CD4-positive, alpha-beta memory T cell (primary cell): ENCODE data around the gene CTSD. TPM values are rescaled to one million over a fixed set of nuclear protein-coding genes. Genes with fewer than 3 reads are reported as not detected.
A peak's percentile ranks its signal among the peaks of the same experiment; 100 is the strongest.

ENCODE experiments used
- CTCF ChIA-PET: fragments of 350-600 bp; sonication (Branson Sonifier 250); formaldehyde crosslinking; loops from one replicate; lab custom pipeline; 2021; ENCODE audit warnings: inconsistent platforms; ENCODE audit not compliant: partially characterized antibody; lab: Charles Lee
- POLR2A ChIA-PET: fragments of 350-600 bp; sonication (Branson Sonifier 250); formaldehyde crosslinking; loops from one replicate; lab custom pipeline; 2021; ENCODE audit not compliant: partially characterized antibody; lab: Charles Lee
- DNase-seq, 5 donors: peaks; one replicate each; pipeline versions ENCODE4 v3.0.0 to v3.0.0-alpha.2; 2020 to 2022; ENCODE audit warnings: mixed read lengths in 1 of 5
- H3K27ac ChIP-seq: one replicate; pipeline ENCODE4 v1.7.0; 2013; ENCODE audit warnings: low read depth, low read length
- H3K27me3 ChIP-seq: 2 replicates; pipeline ENCODE4 v1.7.0; 2013; ENCODE audit warnings: mild to moderate bottlenecking, low read length, moderate library complexity; ENCODE audit not compliant: insufficient read depth
- H3K36me3 ChIP-seq: 2 replicates; pipeline ENCODE4 v1.7.0; 2013; ENCODE audit warnings: mild to moderate bottlenecking, low read length, moderate library complexity; ENCODE audit not compliant: insufficient read depth
- H3K4me1 ChIP-seq: 2 replicates; pipeline ENCODE4 v1.7.0; 2013; ENCODE audit warnings: mild to moderate bottlenecking, low read length, moderate library complexity; ENCODE audit not compliant: insufficient read depth
- H3K4me3 ChIP-seq, 2 donors: one replicate each; pipeline ENCODE4 v1.7.0; 2013; ENCODE audit warnings: low read length in 2 of 2, mild to moderate bottlenecking in 1 of 2
- H3K9me3 ChIP-seq, 2 donors: one replicate each; pipeline ENCODE4 v1.7.0; 2013; ENCODE audit warnings: low read length in 2 of 2, control low read depth in 1 of 2; ENCODE audit not compliant: control insufficient read depth in 1 of 2
- H3K27ac Mint-ChIP-seq, 7 donors: one replicate each; pipeline ENCODE4 v1.8.0; 2020 to 2021; ENCODE audit warnings: mixed read lengths in 7 of 7, mild to moderate bottlenecking in 6 of 7, inconsistent platforms in 3 of 7, moderate library complexity in 3 of 7
- H3K27me3 Mint-ChIP-seq, 2 donors: one replicate each; pipeline ENCODE4 v1.8.0; 2020 to 2021; ENCODE audit warnings: mixed read lengths in 2 of 2
- H3K36me3 Mint-ChIP-seq, 2 donors: one replicate each; pipeline ENCODE4 v1.8.0; 2020 to 2021; ENCODE audit warnings: mixed read lengths in 2 of 2, inconsistent platforms in 1 of 2, mild to moderate bottlenecking in 1 of 2
- H3K4me1 Mint-ChIP-seq, 4 donors: one replicate each; pipeline ENCODE4 v1.8.0; 2020 to 2021; ENCODE audit warnings: mixed read lengths in 4 of 4, mild to moderate bottlenecking in 1 of 4
- H3K4me3 Mint-ChIP-seq, 8 donors: one replicate each; pipeline ENCODE4 v1.8.0; 2020 to 2021; ENCODE audit warnings: mixed read lengths in 8 of 8, mild to moderate bottlenecking in 7 of 8, moderate library complexity in 6 of 8, inconsistent platforms in 3 of 8
- H3K9me3 Mint-ChIP-seq, 8 donors: one replicate each; pipeline ENCODE4 v1.8.0; 2020 to 2021; ENCODE audit warnings: mixed read lengths in 8 of 8, mild to moderate bottlenecking in 5 of 8, inconsistent platforms in 3 of 8, moderate library complexity in 1 of 8
- intact Hi-C: fragments of 100-400 bp; cut with micrococcal nuclease; formaldehyde crosslinking; loops from one replicate; pipeline ENCODE4 v1.15.1; 2023
- polyA plus RNA-seq, 2 donors: library from polyadenylated mRNA; unstranded; fragments of 300-500 nt; fragmentation: Illumina TruSeq; gene quantifications; one replicate each; pipeline ENCODE4 v1.2.3, GENCODE V29; 2021
- total RNA-seq, 2 experiments: library from RNA; stranded (reverse); gene quantifications; one replicate each; pipeline ENCODE4 v1.2.3, GENCODE V29; 2021

CTSD gene
- total and polyA plus RNA-seq, 4 experiments from 2014 or later, result 122 to 214 (median 171) TPM

GRCh38 chr11:1760351-1761109 lies 3.2 kb downstream of the CTSD start:
- H3K36me3 Mint-ChIP-seq, result peaks cover 4 to 16% of the 10 kb centered on the region in 2 donors
- POLR2A ChIA-PET, result no interaction called here
- no peaks in the 10 kb centered on the region for H3K27me3 ChIP-seq
- H3K4me1 ChIP-seq, result peaks cover 84% of the 10 kb centered on the region
- no peaks in the 10 kb centered on the region for H3K36me3 ChIP-seq
- DNase-seq, result peak in 1 of 5 donors; percentile 16
- intact Hi-C loops, result no loop called here
- H3K9me3 Mint-ChIP-seq, result no peaks in the 10 kb centered on the region
- H3K4me1 Mint-ChIP-seq, result peaks cover 22 to 76% (median 54%) of the 10 kb centered on the region in 4 donors
- no peaks in the 10 kb centered on the region for H3K27me3 Mint-ChIP-seq
- no peak overlapping the region for H3K4me3 ChIP-seq
- H3K4me3 Mint-ChIP-seq, result peak overlapping the region in 1 of 8 donors; percentile 35
- no peaks in the 10 kb centered on the region for H3K9me3 ChIP-seq
- peak overlapping the region in 1 of 7 donors; percentile 17 for H3K27ac Mint-ChIP-seq
- no peak overlapping the region for H3K27ac ChIP-seq
- CTCF ChIA-PET, result no interaction called here

- POLR2A ChIA-PET, result no interaction called here
- peak overlapping the region in 2 of 8 donors; percentile 20 to 21 for H3K4me3 Mint-ChIP-seq
- peaks cover 22 to 82% (median 57%) of the 10 kb centered on the region in 4 donors for H3K4me1 Mint-ChIP-seq
- H3K27me3 Mint-ChIP-seq, result no peaks in the 10 kb centered on the region
- Histone ChIP-seq H3K4me1 (peaks cover 90% of the 10 kb centered on the region), H3K27me3 (no peaks in the 10 kb centered on the region), H3K9me3 (no peaks in the 10 kb centered on the region), H3K4me3 (no peak overlapping the region), H3K27ac (no peak overlapping the region), H3K36me3 (no peaks in the 10 kb centered on the region)
- peak overlapping the region in 3 of 7 donors; percentile 25 to 68 (median 56) for H3K27ac Mint-ChIP-seq
- H3K36me3 Mint-ChIP-seq, result peaks cover 5 to 19% of the 10 kb centered on the region in 2 donors
- peak in 1 of 5 donors; percentile 30 for DNase-seq
- CTCF ChIA-PET, result interaction anchor here (3.3 kb wide), 1 partner anchor 66 kb away, joined by 12 read pairs; no protein-coding TSS in a partner anchor
- intact Hi-C loops, result no loop called here
- H3K9me3 Mint-ChIP-seq, result no peaks in the 10 kb centered on the region
These were observed 3.9 kb downstream of the CTSD start for GRCh38 chr11:1759851-1760220.

- Mint-ChIP-seq H3K4me3 (peak overlapping the region in 5 of 8 donors; percentile 27 to 81 (median 43)), H3K4me1 (peaks cover 20 to 78% (median 55%) of the 10 kb centered on the region in 4 donors), H3K27me3 (no peaks in the 10 kb centered on the region), H3K9me3 (no peaks in the 10 kb centered on the region), H3K27ac (peak overlapping the region in 6 of 7 donors; percentile 60 to 82 (median 72)), H3K36me3 (peaks cover 5 to 24% of the 10 kb centered on the region in 2 donors)
- H3K9me3 ChIP-seq, result no peaks in the 10 kb centered on the region
- no peak overlapping the region for H3K4me3 ChIP-seq
- peaks cover 87% of the 10 kb centered on the region for H3K4me1 ChIP-seq
- peak overlapping the region; percentile 44 for H3K27ac ChIP-seq
- no peak for DNase-seq
- no peaks in the 10 kb centered on the region for H3K27me3 ChIP-seq
- ChIA-PET CTCF (interaction anchor here (3.3 kb wide), 1 partner anchor 66 kb away, joined by 12 read pairs; no protein-coding TSS in a partner anchor), POLR2A (no interaction called here)
- intact Hi-C loops, result no loop called here
- no peaks in the 10 kb centered on the region for H3K36me3 ChIP-seq
These were observed 4.4 kb downstream of the CTSD start for GRCh38 chr11:1759151-1759850.

- H3K4me3 ChIP-seq, result peak overlapping the region in 1 of 2 donors; percentile 38
- DNase-seq, result no peak
- Mint-ChIP-seq H3K27me3 (no peaks in the 10 kb centered on the region), H3K27ac (peak overlapping the region; percentile 61 to 93 (median 82)), H3K4me3 (peak overlapping the region; percentile 27 to 81 (median 76)), H3K9me3 (no peaks in the 10 kb centered on the region), H3K36me3 (peaks cover 5 to 24% of the 10 kb centered on the region in 2 donors), H3K4me1 (peaks cover 20 to 75% (median 54%) of the 10 kb centered on the region in 4 donors)
- H3K36me3 ChIP-seq, result peaks cover 2% of the 10 kb centered on the region
- ChIA-PET CTCF (interaction anchor here (1.8 to 3.3 kb wide), 3 partner anchors 13 to 74 kb away, joined by 8 to 12 read pairs (median 10); no protein-coding TSS in a partner anchor), POLR2A (interaction anchor here (1.0 to 1.3 kb wide), 2 partner anchors 15 to 96 kb away, joined by 5 to 8 read pairs; no protein-coding TSS in a partner anchor)
- peaks cover 84% of the 10 kb centered on the region for H3K4me1 ChIP-seq
- no peaks in the 10 kb centered on the region for H3K9me3 ChIP-seq
- no peaks in the 10 kb centered on the region for H3K27me3 ChIP-seq
- intact Hi-C loops, result no loop called here
- peak overlapping the region; percentile 44 for H3K27ac ChIP-seq
These were observed 5.0 kb downstream of the CTSD start for GRCh38 chr11:1758611-1759150.

- peaks cover 82% of the 10 kb centered on the region for H3K4me1 ChIP-seq
- POLR2A ChIA-PET, result interaction anchor here (0.7 to 1.3 kb wide), 9 partner anchors 11 to 131 kb away, joined by 3 to 8 read pairs (median 4); partner anchors contain the start of gene LSP1
These were observed 5.7 kb downstream of the CTSD start for GRCh38 chr11:1757861-1758610.

More at GRCh38 chr11:1757861-1758610, 5.7 kb downstream of the CTSD start:
- peaks cover 20 to 79% (median 54%) of the 10 kb centered on the region in 4 donors for H3K4me1 Mint-ChIP-seq
- no peaks in the 10 kb centered on the region for H3K27me3 Mint-ChIP-seq
- H3K27ac Mint-ChIP-seq, result peak overlapping the region; percentile 61 to 93 (median 83)
- H3K27ac ChIP-seq, result peak overlapping the region; percentile 44
- DNase-seq, result peak in 4 of 5 donors; percentile 39 to 44 (median 42)
- peaks cover 8% of the 10 kb centered on the region for H3K36me3 ChIP-seq
- no peaks in the 10 kb centered on the region for H3K9me3 ChIP-seq
- peak overlapping the region in 1 of 2 donors; percentile 38 for H3K4me3 ChIP-seq
- H3K4me3 Mint-ChIP-seq, result peak overlapping the region; percentile 66 to 82 (median 76)
- no peaks in the 10 kb centered on the region for H3K9me3 Mint-ChIP-seq
- peaks cover 8 to 27% of the 10 kb centered on the region in 2 donors for H3K36me3 Mint-ChIP-seq
- CTCF ChIA-PET, result interaction anchor here (1.8 to 3.3 kb wide), 3 partner anchors 14 to 74 kb away, joined by 8 to 12 read pairs (median 10); no protein-coding TSS in a partner anchor
- intact Hi-C loops, result no loop called here
- no peaks in the 10 kb centered on the region for H3K27me3 ChIP-seq
